HG02571 (cell line): ENCODE results near the gene MAP3K8.

Experiments used
- ATAC-seq: cut with Tn5 transposase; IDR thresholded peaks from one replicate; pipeline ENCODE4 v1.9.1; 2021; ENCODE audit warnings: mild to moderate bottlenecking, moderate library complexity; ENCODE audit not compliant: unreplicated experiment

The MAP3K8 gene

DNA sequence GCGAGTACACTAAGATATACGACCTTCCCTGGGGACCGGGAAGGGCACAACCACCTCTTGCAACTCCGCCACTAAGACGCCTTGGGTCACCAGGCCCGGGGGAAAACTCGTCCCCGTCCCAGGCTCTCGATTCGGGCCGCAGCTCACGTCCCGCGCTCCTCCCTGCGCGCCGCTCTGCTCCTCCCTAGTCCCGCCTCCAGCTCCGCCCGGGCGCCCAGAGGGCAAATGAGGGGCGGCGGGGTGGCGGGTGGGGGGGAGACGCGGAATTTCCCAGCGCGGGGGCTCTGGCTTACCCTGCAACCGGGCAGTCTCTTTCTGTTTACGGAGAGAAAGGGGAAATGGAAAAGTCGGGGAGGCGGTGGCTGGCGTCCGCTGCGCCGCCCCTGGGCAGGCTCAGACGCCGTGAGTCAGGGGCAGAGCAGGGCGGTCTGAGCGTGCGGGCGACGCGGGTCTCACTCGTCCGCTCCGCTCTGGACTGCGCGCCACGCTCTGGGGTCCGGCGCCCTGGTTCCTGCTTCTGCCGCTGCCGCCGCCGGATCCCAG is at the start of gene MAP3K8:
Gene MAP3K8, plus strand, starts transcription at position 455 of the 543 bp plus-strand sequence. CDS start 4,755 bp downstream, outside the sequence.
- peak; percentile 64 for ATAC-seq

DNA sequence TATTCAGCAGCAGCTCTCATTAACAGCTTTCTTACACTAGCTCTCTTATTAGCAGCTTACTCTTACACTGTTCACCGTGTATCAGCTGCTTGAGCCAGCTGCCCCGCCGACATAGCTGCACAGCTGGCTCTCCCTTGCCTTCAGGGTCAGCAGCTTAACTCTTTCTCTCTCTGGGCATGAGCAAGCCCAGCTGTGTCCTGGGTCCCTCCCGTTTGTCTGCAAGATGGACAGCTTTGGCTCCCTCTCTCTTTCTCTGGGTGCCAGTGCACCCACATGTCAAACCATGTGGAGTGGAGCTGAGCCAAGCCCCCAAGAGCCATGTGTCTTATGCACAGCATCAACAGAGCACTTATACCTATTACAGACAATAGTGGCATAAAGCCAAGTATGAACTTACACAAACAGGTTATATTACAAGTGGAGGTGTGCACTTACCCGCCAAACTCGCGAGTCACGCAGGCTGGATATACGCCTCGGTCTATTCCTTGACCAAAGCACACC is 49.2 kb upstream of the MAP3K8 start:
- ATAC-seq: no peak

DNA sequence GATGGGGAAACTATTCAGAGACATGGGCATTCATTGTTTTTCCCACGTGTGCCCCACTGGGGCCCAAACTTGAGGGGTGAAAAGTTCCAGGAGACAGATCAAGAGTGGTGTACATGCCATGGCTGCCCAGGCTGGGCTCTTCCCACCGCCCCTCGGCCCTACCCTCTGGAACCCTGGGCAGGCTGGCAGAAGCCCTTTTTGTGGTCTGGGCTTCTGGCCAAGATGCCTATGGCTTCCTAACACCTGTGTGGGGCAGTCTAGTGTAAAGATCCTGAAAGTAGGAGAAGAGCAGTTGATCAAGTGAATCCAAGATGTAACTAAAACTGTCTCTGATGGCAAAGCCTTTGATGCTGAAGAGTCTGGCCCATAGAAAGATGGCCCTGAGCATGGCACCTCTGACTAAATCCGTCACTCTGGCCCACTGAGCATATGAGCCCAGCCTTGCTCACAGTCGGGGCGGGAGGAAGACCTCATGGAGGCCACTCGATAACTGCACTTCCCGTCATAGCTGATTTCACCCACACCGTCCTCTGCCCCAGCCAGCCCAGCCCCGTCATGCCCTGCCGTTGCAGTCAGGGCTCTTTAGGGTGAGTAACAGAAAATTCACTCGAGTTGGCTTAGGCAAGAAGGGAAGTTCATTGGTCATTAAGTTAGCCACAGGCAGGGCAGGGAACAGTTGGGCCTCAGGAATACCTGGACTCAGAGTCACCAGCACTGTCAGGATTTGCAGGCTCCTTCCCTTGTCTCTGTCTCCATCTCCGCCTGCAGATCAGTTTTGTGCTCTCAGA is 47.0 kb upstream of the MAP3K8 start:
- ATAC-seq: no peak

DNA sequence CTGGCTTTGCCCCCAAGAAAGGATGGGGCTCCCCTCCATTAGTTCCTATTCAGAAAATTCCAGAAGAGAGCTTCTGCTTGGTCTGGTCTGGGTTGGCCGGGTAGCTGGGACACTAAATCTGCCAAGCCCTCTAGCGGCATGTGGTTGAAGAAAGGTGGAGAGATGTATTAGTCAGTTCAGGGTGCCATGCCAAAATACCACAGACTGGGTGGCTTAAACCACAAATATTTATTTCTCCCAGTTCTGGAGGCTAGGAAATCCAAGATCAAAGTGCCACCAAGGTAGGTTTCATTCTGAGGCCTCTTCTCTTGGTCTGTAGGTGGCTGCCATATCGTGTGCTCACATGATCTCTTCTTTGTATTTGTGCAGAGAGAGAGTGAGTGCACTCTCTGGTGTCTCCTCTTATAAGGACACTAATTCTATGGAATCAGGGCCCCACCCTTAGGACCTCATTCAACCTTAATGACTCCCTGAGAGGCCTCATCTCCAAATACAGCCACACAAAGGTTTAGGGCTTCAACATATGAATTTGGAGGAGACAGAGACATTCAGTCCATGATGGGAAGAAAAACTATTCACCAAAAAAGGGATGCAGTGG is 46.2 kb upstream of the MAP3K8 start:
- ATAC-seq: no peak

DNA sequence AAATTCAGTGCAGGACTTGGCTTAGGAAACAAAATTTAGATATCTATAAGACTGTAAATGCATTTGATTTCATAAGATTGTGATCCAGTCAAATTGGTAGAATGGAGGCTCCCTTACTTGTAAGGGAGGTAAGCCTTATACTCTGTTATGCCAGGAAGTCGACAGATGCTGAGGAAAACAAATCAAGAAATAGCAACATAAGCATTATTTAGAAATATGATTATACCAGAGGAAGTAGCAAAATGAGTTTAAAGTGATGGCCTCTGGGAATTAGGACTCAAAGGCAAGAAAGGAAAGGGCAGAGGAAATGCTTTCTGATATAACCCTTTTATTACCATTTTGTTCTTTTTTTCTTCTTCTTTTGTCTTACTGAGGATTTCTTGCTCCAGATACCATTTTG is 44.4 kb upstream of the MAP3K8 start:
- ATAC-seq: no peak

DNA sequence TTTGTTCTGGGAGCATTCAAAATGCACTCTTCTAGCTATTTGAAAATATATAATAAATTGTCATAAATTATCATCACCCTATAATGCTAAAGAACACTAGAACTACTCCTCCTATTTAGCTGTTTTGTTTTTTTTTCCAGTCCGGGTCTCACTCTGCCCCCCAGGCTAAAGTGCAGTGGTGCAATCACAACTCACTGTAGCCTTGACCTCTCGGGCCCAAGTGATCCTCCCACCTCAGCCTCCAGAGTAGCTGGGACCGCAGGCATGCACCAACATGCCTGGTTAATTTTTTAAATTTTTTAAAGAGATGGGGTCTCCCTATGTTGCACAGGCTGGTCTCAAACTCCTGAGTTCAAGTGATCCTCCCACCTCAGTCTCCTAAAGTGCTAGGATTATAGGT is 43.8 kb upstream of the MAP3K8 start:
- no peak for ATAC-seq

DNA sequence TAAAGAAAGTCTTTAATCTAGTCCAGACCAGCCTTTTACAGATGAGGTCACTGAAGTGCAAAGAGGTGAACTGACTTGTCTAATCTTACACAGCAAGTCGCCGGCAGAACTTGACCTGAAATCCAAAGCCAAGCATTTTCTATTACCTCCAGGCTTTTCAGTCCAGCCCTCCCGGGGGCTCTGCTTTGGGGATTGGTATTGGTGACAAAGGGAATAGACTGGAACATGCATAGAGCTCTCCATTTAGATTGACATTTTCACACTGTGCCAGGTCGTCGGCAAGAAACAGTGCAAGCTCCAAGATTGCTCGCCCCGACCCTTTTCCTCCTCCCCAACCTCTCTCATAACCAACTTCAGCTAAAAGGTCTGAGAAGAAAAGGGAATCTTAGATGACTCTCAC is 42.7 kb upstream of the MAP3K8 start:
- ATAC-seq: no peak

DNA sequence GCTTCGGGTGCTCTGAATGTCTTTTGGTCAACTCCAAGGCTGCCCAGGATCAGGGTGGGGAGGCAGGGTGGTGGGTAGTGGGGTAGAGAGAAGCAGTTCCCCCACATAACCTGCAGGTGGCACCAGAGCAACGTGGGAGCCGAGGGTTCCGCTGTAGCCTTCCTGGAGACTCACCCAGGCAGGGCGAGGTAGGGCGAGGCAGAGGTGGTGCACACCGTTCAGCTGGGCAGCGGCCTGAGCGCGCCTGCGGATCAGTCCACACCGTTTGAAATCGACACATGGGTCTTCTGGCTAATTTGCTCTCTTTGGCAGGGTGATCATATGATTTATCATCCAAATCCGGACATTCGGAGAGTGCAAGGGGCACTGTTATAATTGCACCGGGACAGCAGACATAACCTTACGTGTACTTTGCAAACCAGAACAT is 41.4 kb upstream of the MAP3K8 start:
- peak; percentile 91 for ATAC-seq

DNA sequence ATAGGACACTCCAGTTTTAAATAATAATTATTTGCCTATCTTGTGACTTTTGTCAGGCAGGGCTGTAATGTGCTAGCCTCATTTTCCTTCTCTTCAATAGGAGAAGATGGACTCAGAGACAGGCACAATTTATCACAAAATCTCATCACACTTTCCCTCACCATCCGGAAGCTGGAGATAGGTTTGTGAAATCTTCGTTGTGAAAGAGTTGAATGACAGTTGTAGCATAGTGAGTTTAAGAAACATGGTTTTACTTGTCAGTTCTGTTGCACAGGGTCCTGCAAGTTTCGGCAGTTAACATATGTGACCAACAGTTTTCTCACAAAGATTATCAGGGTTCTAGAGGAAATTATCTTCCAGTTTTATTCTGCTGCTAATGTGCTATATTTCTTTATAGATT is 37.7 kb upstream of the MAP3K8 start:
- no peak for ATAC-seq

DNA sequence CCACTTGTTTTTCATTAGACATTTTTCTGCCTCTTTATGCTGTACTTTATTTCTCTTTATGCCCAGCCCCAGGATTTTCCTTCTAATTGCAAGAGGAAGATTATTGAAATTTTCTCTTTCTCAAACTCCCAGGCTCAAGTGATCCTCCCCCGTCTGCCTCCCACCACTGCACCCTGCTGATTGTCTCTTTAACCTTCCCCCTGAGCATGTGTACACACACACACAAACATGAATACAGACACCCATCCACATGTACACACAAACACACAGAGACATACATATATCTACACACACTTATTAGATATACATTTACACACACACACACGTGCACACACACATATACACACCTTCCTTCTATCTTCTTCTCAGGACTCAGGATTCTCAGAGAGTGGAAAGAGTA is 37.3 kb upstream of the MAP3K8 start:
- ATAC-seq: no peak

DNA sequence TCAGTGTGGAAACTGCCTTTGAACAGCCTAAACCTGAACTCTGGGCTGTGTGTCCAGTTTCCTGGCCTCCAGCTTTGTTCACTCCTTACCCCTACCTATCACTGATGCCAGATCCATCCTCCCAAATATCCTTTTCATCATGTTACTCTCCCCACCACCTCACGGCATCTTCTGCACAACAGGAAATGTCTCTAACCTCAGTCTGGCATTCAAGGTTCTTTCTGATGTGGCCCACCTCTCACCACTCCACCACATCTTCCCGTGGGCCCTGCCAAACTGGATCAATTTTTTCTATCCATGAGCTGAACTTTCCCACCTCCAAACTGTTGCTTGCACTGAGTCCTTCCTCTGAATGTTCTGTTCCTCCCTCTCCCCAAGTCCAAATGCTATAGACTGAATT is 35.8 kb upstream of the MAP3K8 start:
- no peak for ATAC-seq

DNA sequence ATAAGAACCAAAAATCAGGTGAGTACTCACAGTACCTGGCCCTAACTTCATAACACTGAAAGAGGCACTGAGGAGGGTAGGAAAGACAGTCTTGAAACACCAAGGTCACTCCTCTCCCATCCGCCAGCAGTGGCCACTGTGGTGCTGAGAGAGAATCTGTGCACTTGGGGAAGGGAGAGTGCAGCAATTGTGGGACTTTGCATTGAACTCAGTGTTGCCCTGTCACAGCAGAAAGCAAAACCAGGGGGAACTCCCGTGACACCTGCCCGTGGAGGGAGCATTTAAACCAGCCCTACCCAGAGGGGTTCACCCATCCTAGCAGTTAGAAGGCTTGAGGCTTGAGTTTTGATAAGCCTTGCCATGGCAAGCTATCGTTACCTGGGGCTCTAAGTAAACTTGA is 35.2 kb upstream of the MAP3K8 start:
- ATAC-seq: no peak

DNA sequence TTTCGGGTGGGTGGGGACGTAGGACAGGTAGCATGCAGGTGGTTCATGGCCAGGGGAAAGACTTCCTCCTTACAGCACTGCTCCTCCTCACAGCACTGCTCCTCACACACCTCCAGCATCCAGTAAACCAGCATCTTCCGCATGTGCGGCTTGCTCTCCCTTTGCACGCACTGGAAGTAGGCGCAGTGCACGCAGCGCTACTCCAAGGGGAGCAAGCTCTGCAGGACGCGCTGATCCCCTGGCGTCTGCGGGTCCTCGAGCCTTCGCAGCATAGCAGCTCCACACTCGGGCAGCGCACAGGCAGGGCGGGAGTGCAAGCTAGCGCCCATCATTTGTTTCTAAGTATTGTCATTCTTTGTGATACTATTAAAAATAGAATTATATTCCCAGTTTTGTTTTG is 30.5 kb upstream of the MAP3K8 start:
- ATAC-seq: no peak

DNA sequence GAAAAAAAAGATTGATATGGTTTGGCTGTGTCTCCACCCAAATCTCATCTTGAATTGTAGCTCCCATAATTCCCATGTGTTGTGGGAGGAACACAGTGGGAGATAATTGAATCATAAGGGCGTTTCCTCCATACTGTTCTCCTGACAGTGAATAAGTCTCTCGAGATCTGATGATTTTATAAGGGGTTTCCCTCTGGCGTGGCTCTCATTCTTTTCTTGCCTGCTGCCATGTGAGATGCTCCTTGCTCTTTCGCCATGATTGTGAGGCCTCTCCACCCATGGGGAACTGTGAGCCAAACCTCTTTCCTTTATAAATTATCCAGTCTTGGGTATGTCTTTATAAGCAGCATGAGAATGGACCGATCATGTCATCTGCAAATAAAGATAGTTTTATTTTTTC is 29.4 kb upstream of the MAP3K8 start:
- ATAC-seq: no peak

DNA sequence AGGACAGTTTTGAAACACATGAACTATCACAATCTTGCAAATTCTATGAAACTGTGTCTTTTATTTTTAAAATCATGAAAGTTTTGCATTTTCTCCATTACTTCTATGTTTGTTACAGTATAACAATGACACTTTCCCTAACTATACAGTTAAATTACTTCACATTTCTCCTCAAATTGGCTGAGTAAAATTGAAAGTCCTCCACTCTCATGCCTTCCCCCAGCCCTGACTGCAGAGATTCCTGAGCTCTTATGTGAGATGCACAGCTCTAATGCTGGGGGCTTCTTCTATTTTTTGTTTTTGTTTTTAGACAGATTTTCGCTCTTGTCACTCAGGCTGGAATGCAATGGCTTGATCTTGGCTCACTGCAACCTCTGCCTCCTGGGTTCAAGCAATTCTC is 22.7 kb upstream of the MAP3K8 start:
- ATAC-seq: no peak

DNA sequence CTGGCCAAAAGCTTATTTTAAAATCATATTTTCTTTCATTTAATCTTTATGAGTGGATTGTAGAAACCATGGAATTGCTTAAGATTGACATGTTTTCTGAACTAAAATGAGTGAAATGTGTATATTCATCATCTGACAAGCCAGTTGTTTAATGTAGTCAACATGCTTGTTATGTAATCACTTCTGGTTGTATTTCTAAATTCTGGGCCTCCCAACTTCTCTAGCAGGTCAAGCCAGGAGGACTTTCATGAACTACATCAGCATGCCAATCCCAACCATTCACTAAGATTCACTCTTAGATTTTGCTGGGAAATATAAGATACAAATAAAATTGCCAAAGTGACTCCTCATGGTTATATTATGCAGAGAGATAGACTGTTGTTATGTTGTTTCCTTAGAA is 21.1 kb upstream of the MAP3K8 start:
- no peak for ATAC-seq

DNA sequence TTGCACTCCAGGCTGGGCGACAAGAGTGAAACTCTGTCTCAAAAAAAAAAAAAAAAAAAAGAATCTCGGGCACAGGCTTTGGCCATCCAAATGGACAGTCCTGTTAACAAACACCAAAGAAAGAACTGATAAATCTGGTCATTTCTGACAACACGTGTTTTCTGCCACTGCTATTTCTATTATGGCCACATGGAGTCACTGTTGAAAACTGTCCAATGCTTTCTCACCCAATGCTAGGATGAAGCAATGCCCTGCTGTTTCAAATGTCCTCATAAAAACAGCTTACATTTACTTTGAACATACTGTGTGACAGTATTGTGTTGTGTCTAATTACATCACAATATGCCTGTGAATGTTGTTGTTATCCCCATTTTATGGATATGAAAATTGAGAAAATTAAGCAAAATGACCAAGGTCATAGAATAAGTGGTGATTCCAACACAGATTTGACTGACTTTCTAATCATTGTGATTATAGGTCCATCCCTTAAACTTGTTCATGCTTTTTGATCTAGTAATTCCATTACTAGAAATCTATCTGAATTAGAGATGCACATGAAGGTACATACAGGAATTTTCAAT is 19.9 kb upstream of the MAP3K8 start:
- ATAC-seq: no peak

DNA sequence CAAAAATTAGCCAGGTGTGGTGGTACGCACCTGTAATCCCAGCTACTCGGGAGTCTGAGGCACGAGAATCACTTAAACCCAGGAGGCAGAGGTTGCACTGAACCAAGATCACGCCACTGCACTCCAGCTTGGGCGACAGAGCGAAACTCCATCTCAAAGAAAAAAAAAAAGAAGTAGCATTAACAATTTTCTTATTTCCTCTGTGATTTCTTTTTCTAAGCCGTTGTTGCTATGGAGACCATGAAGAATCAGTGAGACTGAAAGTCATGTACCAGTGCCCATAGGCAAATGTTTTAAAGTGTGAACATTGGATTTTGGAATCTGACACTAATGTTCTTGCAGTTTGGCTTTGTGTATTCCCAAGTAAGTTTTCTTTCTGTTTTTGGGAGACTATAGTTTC is 18.4 kb upstream of the MAP3K8 start:
- no peak for ATAC-seq

DNA sequence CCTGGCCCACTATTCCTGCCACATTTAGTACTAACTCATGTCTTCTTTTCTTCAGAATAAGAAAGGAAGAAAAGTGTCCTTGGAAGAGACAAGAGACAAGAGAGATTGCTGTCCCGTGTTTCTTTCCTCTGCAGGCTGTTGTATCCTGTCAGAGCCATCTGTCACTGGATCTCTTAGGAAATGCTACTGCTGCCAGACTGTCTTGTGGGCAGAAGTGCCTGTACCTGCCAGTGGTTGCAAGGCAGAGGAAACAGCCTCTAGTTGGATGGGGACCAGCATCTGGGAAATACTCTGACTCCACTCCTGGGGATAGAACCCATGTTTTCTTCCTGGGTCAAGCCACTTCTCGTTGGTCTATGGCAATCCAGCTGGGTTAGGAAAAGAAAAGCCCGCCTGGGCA is 16.7 kb upstream of the MAP3K8 start:
- ATAC-seq: no peak

DNA sequence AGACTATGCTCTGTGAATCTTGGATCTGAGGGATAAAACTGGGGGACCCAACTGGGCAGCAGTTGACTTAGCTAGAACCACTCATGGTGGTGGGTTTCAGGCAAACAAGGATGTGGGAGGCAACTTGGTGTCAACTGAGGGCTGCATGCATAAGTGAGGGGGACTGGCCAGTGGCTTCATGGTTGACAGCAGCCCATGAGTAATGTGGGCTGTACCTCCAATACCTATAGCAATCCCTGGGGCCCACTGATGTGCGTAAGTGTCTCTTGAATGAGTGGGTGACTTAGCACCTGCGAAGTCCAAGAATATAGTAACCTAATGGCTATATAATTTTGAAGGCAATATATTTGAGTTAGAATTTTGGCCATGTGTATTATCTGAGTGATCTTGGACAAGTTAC is 13.7 kb upstream of the MAP3K8 start:
- peak; percentile 63 for ATAC-seq

DNA sequence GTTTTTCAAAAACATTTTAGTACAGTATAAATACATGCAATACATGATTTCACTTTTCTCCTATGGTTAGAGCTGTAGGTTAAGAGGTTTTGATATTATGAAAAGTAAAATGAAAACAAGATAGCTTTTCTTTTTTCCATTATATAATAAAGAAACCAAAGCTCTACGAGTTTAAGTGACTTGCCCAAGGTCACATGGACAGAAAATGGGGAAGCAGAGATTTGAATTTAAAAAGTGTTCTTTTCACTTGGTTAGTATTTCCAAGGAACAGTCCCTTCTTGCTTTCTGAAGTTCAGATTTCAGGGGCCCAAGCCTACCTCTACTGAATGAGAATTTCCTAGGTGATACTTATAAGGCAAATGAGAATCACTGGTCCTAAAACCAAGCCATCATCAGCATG is 13.2 kb upstream of the MAP3K8 start:
- ATAC-seq: no peak

DNA sequence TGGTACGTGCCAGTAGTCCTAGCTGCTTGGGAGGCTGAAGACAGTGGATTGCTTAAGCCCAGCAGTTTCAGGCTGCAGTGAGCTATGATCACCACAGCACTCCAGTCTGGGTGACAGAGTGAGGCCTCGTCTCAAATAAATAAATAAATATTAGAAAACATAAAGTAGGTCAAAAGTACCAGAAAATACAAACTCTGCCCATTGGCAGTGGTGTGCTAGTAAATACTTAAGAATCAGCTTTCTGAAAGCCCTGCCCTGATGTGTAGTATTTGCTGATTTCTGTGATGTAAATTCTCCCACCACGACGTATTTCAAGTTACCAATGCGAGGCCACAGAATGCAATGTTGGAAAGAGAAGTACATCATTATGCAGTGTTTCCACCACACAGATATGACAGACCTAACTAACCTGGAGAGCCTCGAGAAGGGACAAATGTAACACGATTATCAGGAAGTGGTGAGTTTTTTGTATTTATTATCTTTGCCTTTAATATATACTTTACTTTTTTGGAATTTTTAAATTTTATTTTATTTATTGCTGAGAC is 11.8 kb upstream of the MAP3K8 start:
- no peak for ATAC-seq
